GM10847 (cell line): ENCODE measurements around the gene ZGPAT.

Experiments
- POLR2A ChIP-seq: IDR thresholded peaks from 2 replicates; pipeline ENCODE4 v1.6.1; 2011; ENCODE audit not compliant: insufficient read length; ENCODE audit errors: extremely low read depth

The ZGPAT gene

GRCh38 chr20:63687419-63688178, 20.2 kb upstream of the ZGPAT start:
- no peak for TF ChIP-seq POLR2A

DNA sequence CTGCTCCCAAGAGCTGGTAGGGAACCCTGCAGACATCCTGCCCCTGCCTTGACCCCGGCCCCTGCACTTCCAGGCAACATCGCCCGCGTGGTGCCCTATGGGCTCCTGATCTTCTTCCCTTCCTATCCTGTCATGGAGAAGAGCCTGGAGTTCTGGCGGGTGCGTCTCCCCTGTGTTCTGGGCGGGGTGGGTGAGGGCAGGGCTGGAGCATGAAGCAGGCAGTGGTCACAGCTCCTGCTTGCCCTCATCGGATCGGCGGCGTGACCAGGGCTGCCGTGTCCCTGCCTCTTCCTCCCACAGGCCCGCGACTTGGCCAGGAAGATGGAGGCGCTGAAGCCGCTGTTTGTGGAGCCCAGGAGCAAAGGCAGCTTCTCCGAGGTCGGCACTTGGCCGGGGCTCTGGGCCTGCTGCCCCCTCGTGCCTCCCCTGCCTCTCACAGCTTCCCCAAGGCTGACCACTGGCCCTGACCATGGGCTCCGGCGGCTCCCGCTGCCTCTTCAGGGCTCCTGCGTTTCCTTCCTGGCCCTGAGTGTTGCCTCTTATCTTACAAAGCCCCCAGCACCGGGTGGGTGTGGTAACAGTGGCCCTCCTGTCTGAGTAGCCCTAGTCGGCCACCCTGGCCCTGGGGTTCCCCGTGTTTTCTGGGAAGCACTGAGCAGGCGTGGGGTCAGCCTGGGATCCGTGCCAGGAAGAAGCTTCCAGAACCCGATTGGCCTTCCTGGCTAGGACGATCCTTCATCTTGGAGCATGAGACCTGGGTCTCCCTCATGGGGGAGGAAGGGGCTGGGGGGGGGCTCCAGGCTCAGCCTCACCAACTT, 19.4 kb upstream of the ZGPAT start:
- no peak for TF ChIP-seq POLR2A

DNA sequence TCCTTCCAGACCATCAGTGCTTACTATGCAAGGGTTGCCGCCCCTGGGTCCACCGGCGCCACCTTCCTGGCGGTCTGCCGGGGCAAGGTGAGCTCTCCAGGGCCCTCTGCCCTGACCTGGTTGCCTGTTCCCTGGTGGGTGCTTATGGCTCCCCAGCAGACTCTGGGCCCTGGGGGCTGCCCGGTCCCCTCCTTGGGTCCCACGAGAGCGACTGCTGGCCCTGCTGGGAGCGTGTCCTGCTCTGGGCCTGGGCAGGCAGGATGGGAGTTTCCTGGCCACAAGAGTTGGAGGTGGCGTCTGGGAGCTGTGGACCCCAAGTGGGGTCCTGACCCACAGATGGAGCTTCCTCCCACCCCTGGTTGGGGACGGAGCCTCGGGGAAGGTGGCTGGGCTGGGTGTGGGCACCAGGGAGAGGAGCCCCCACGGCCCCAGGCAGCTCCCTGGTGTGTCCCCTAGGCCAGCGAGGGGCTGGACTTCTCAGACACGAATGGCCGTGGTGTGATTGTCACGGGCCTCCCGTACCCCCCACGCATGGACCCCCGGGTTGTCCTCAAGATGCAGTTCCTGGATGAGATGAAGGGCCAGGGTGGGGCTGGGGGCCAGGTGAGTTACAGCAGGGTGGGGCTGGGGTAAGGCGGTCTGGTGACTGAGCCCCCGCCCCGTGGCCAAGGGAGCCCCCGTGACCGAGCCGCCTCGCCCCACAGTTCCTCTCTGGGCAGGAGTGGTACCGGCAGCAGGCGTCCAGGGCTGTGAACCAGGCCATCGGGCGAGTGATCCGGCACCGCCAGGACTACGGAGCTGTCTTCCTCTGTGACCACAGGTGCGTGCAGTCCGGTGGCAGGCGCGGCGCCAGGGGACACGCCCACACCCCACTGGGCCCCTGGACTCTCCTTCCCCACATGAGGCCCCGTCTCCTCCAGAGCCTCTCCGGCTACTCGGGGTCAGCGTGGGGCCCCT, 18.5 kb upstream of the ZGPAT start:
- TF ChIP-seq POLR2A, result no peak

GRCh38 chr20:63690003-63690897, 17.6 kb upstream of the ZGPAT start:
- TF ChIP-seq POLR2A, result no peak

GRCh38 chr20:63690898-63691710, 16.7 kb upstream of the ZGPAT start:
- TF ChIP-seq POLR2A, result no peak

DNA sequence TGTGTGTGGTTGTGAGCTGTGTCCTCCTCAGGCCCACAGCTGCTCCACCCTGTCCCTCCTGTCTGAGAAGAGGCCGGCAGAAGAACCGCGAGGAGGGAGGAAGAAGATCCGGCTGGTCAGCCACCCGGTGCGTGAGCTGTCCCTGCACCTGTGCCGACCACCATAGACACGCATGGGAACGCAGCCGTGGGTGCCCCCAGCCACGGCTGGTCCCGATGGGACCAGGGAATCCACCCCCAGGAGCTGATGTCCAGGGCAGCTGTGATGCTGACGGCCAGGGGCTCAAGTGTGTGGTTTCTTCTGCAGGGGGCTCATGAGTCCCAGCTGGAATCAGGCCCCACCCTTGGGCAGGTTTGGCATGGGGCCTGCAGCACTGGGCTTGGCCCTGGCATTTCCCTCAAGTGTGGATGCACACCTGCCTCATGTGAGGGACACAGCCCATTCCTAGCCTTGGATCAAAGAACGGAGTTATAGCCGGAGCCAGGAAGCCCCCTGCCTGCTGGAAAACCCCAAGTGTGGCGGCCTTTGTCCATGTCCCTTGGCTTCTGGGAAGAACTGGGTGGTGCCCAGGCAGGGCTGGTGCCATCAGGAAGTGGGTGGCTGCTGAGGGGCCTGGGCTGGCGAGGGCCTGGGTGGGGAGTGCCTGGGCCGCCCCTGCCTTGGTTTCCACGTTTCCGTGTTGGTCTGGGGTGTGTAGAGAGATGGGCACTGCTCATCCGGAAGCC, 16.0 kb upstream of the ZGPAT start:
- no peak for TF ChIP-seq POLR2A

- no peak for TF ChIP-seq POLR2A
Measured at GRCh38 chr20:63692436-63693082, 15.3 kb upstream of the ZGPAT start.

- TF ChIP-seq POLR2A, result no peak
Measured at GRCh38 chr20:63693083-63693732, 14.6 kb upstream of the ZGPAT start.

GRCh38 chr20:63693733-63694583, 13.9 kb upstream of the ZGPAT start:
- no peak for TF ChIP-seq POLR2A

DNA sequence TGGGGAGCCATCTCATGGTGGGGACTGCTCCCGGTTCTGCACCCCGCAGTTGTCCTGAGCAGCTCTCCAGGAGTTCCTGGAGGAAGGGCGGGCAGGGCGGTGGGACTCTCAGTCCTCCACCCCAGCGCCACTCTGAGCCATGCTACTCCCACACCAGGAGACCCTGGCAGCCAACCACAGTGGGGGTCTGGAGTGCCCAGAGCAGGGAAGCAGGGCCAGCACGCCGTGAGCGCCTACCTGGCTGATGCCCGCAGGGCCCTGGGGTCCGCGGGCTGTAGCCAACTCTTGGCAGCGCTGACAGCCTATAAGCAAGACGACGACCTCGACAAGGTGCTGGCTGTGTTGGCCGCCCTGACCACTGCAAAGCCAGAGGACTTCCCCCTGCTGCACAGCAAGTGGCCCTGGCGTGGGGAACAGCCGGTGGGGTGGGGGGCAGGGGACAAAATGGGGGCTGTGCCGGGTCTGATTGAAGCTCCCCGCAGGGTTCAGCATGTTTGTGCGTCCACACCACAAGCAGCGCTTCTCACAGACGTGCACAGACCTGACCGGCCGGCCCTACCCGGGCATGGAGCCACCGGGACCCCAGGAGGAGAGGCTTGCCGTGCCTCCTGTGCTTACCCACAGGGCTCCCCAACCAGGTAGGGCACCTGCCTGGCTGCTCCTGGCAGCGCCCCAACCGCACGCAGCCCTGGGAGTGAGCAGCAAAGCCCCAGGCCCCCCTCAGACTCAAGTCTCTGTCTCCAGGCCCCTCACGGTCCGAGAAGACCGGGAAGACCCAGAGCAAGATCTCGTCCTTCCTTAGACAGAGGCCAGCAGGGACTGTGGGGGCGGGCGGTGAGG, 13.0 kb upstream of the ZGPAT start:
- TF ChIP-seq POLR2A, result no peak
